ENCODE results near the gene CDK4.

- TF ChIP-seq CTCF (IDR thresholded peaks at IDR 0.05; ENCODE audit: low read length), result no peak
- TF ChIP-seq EZH2phosphoT487 (IDR thresholded peaks at IDR 0.05; ENCODE audit: low read length), result no peak
These were observed 30.1 kb upstream of the CDK4 start for GRCh38 chr12:57782243-57782607.
